ENCODE data around the gene GNG3.

GNG3 gene

GRCh38 chr11:62710001-62710345 is 2.5 kb downstream of the GNG3 start:
- FAIRE-seq (no peak), DNase-seq (ENCODE audit: insufficient read length) (no peak)
- TF ChIP-seq POLR2A (IDR thresholded peaks at IDR 0.05; ENCODE audit: low read depth, low read length) (no peak), TAF1 (IDR thresholded peaks at IDR 0.05; ENCODE audit: borderline replicate concordance, low read depth, low read length) (no peak), POLR2AphosphoS5 (IDR thresholded peaks at IDR 0.05; ENCODE audit: low read depth, low read length) (no peak)

GRCh38 chr11:62712276-62712812 is 4.9 kb downstream of the GNG3 start:
- DNase-seq (ENCODE audit: insufficient read length) (no peak), FAIRE-seq (no peak)
- TF ChIP-seq POLR2AphosphoS5 (IDR thresholded peaks at IDR 0.05; ENCODE audit: low read depth, low read length) (no peak), TAF1 (IDR thresholded peaks at IDR 0.05; ENCODE audit: borderline replicate concordance, low read depth, low read length) (no peak), POLR2A (IDR thresholded peaks at IDR 0.05; ENCODE audit: low read depth, low read length) (no peak)

- TF ChIP-seq TAF1 (IDR thresholded peaks at IDR 0.05; ENCODE audit: borderline replicate concordance, low read depth, low read length) (no peak), POLR2AphosphoS5 (IDR thresholded peaks at IDR 0.05; ENCODE audit: low read depth, low read length) (no peak), POLR2A (IDR thresholded peaks at IDR 0.05; ENCODE audit: low read depth, low read length) (no peak)
- FAIRE-seq (no peak), DNase-seq (ENCODE audit: insufficient read length) (no peak)
Measured at GRCh38 chr11:62712861-62713260, 5.4 kb downstream of the GNG3 start.

- no peak for DNase-seq (ENCODE audit: insufficient read length)
- no peak for FAIRE-seq
- no peak for TF ChIP-seq POLR2A (IDR thresholded peaks at IDR 0.05; ENCODE audit: low read depth, low read length)
Measured at GRCh38 chr11:62713343-62713742, 5.9 kb downstream of the GNG3 start.

- no peak for TF ChIP-seq POLR2A (IDR thresholded peaks at IDR 0.05; ENCODE audit: low read depth, low read length)
- DNase-seq (ENCODE audit: insufficient read length) (no peak), FAIRE-seq (no peak)
Measured at GRCh38 chr11:62715150-62716130, 8.0 kb downstream of the GNG3 start.

GRCh38 chr11:62716206-62716605 is 8.7 kb downstream of the GNG3 start:
- FAIRE-seq (no peak), DNase-seq (ENCODE audit: insufficient read length) (no peak)
- TF ChIP-seq TAF1 (IDR thresholded peaks at IDR 0.05; ENCODE audit: borderline replicate concordance, low read depth, low read length): no peak
- TF ChIP-seq POLR2A (IDR thresholded peaks at IDR 0.05; ENCODE audit: low read depth, low read length): no peak
- no peak for TF ChIP-seq POLR2AphosphoS5 (IDR thresholded peaks at IDR 0.05; ENCODE audit: low read depth, low read length)

- DNase-seq (ENCODE audit: insufficient read length): no peak
- TF ChIP-seq POLR2AphosphoS5 (IDR thresholded peaks at IDR 0.05; ENCODE audit: low read depth, low read length) (no peak), POLR2A (IDR thresholded peaks at IDR 0.05; ENCODE audit: low read depth, low read length) (no peak), TAF1 (IDR thresholded peaks at IDR 0.05; ENCODE audit: borderline replicate concordance, low read depth, low read length) (no peak)
- FAIRE-seq: no peak
Measured at GRCh38 chr11:62716816-62717215, 9.3 kb downstream of the GNG3 start.

GRCh38 chr11:62719302-62719978 is 12.0 kb downstream of the GNG3 start:
- DNase-seq (ENCODE audit: insufficient read length): no peak
- no peak for FAIRE-seq
- TF ChIP-seq POLR2A (IDR thresholded peaks at IDR 0.05; ENCODE audit: low read depth, low read length) (no peak), TAF1 (IDR thresholded peaks at IDR 0.05; ENCODE audit: borderline replicate concordance, low read depth, low read length) (no peak), POLR2AphosphoS5 (IDR thresholded peaks at IDR 0.05; ENCODE audit: low read depth, low read length) (no peak)

GRCh38 chr11:62721994-62722393 is 14.5 kb downstream of the GNG3 start:
- DNase-seq (ENCODE audit: insufficient read length): no peak

GRCh38 chr11:62724171-62724570 is 16.7 kb downstream of the GNG3 start:
- no peak for DNase-seq (ENCODE audit: insufficient read length)
- TF ChIP-seq TAF1 (IDR thresholded peaks at IDR 0.05; ENCODE audit: borderline replicate concordance, low read depth, low read length) (no peak), POLR2AphosphoS5 (IDR thresholded peaks at IDR 0.05; ENCODE audit: low read depth, low read length) (no peak), POLR2A (IDR thresholded peaks at IDR 0.05; ENCODE audit: low read depth, low read length) (no peak)
- no peak for FAIRE-seq

More at GRCh38 chr11:62721994-62722393, 14.5 kb downstream of the GNG3 start:
- TF ChIP-seq TAF1 (IDR thresholded peaks at IDR 0.05; ENCODE audit: borderline replicate concordance, low read depth, low read length) (no peak), POLR2A (IDR thresholded peaks at IDR 0.05; ENCODE audit: low read depth, low read length) (no peak), POLR2AphosphoS5 (IDR thresholded peaks at IDR 0.05; ENCODE audit: low read depth, low read length) (no peak)
- no peak for FAIRE-seq

GRCh38 chr11:62725646-62726045 is 18.2 kb downstream of the GNG3 start:
- DNase-seq (ENCODE audit: insufficient read length) (no peak), FAIRE-seq (no peak)
- TF ChIP-seq TAF1 (IDR thresholded peaks at IDR 0.05; ENCODE audit: borderline replicate concordance, low read depth, low read length) (no peak), POLR2AphosphoS5 (IDR thresholded peaks at IDR 0.05; ENCODE audit: low read depth, low read length) (no peak), POLR2A (IDR thresholded peaks at IDR 0.05; ENCODE audit: low read depth, low read length) (no peak)

Measured in GM12892 (cell line).